Left ventricle myocardium inferior (tissue), 1 donor: ENCODE data around the gene SYT14. TPM values are rescaled to one million over a fixed set of nuclear protein-coding genes. Genes with fewer than 3 reads are reported as not detected.

ENCODE experiments used
- DNase-seq: peaks from one replicate; pipeline ENCODE4 v3.0.0-alpha.2; 2020
- H3K27ac ChIP-seq: fragments of 200-600 bp; replicated peaks from 2 replicates; pipeline ENCODE4 v1.8.0; 2021
- H3K27me3 ChIP-seq: fragments of 200-600 bp; 2 replicates; pipeline ENCODE4 v1.8.0; 2021; ENCODE audit warnings: low read depth
- H3K36me3 ChIP-seq: fragments of 200-600 bp; 2 replicates; pipeline ENCODE4 v1.8.0; 2021
- H3K4me1 ChIP-seq: fragments of 200-600 bp; 2 replicates; pipeline ENCODE4 v1.8.0; 2021
- H3K4me3 ChIP-seq: fragments of 200-600 bp; 2 replicates; pipeline ENCODE4 v1.8.0; 2021; ENCODE audit warnings: mild to moderate bottlenecking, moderate library complexity
- H3K9me3 ChIP-seq: fragments of 200-600 bp; replicated peaks from 2 replicates; pipeline ENCODE4 v1.8.0; 2021
- intact Hi-C: fragments of 100-400 bp; cut with micrococcal nuclease; formaldehyde crosslinking; loops from one replicate; pipeline ENCODE4 v1.11.0; 2022
- total RNA-seq: library from RNA; stranded (reverse); fragmentation: NEBNext Ultra II Directional; extraction: Animal tissue kit (Norgen Biotek cat#: 25700); gene quantifications from one replicate; pipeline ENCODE4 v1.2.1, GENCODE V29; 2021
- TF ChIP-seq, protein P1 (sequence below): fragments of 200-600 bp; IDR thresholded peaks from 2 replicates; pipeline ENCODE4 v1.8.0; 2021; ENCODE audit warnings: antibody characterized with exemption, mild to moderate bottlenecking, borderline replicate concordance
- donor health status: DM: no; HTN: yes; CAD: no; lungs with severe emphysema.

SYT14 gene
- total RNA-seq, 1 donor from 2014 or later, result not detected

- DNase-seq, result no peak
- no peaks in the 10 kb centered on the region for H3K36me3 ChIP-seq
- no peaks in the 10 kb centered on the region for H3K4me1 ChIP-seq
- H3K27ac ChIP-seq, result no peak overlapping the region
- TF ChIP-seq, protein P1, sequence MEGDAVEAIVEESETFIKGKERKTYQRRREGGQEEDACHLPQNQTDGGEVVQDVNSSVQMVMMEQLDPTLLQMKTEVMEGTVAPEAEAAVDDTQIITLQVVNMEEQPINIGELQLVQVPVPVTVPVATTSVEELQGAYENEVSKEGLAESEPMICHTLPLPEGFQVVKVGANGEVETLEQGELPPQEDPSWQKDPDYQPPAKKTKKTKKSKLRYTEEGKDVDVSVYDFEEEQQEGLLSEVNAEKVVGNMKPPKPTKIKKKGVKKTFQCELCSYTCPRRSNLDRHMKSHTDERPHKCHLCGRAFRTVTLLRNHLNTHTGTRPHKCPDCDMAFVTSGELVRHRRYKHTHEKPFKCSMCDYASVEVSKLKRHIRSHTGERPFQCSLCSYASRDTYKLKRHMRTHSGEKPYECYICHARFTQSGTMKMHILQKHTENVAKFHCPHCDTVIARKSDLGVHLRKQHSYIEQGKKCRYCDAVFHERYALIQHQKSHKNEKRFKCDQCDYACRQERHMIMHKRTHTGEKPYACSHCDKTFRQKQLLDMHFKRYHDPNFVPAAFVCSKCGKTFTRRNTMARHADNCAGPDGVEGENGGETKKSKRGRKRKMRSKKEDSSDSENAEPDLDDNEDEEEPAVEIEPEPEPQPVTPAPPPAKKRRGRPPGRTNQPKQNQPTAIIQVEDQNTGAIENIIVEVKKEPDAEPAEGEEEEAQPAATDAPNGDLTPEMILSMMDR, result no peak
- peaks cover 12% of the 10 kb centered on the region for H3K27me3 ChIP-seq
- no peaks in the 10 kb centered on the region for H3K9me3 ChIP-seq
- no peak overlapping the region for H3K4me3 ChIP-seq
- intact Hi-C loops, result no loop called here
These were observed 179.2 kb downstream of the SYT14 start for GRCh38 chr1:210117198-210117597.

DNA sequence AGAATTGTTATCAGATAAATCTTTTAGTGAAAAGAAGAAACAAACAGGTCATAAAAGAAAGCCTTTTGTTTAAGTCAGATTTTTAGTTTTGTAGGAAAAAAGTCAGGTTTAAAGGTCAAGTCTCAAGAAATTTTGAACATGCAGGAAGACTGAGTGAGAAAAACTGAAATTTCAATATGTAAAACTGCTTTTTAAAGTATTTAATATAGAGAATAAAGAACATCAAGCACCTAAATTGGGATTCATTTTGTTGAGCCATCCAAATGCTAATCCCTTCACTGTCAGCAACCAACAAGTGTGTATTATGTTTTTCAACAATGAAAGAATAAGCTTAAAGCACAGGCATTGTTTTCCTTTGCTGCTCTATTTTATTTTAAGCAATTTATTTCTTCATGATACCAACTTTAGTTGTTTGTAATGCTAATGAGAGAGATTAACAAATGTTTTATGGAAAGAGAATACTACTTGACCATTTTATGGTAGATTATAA is 179.7 kb downstream of the SYT14 start:
- Histone ChIP-seq H3K9me3 (no peaks in the 10 kb centered on the region), H3K27me3 (peaks cover 12% of the 10 kb centered on the region), H3K36me3 (no peaks in the 10 kb centered on the region), H3K4me3 (no peak overlapping the region), H3K4me1 (no peaks in the 10 kb centered on the region), H3K27ac (no peak overlapping the region)
- intact Hi-C loops, result no loop called here
- DNase-seq, result no peak
- TF ChIP-seq, protein P1, result no peak

DNA sequence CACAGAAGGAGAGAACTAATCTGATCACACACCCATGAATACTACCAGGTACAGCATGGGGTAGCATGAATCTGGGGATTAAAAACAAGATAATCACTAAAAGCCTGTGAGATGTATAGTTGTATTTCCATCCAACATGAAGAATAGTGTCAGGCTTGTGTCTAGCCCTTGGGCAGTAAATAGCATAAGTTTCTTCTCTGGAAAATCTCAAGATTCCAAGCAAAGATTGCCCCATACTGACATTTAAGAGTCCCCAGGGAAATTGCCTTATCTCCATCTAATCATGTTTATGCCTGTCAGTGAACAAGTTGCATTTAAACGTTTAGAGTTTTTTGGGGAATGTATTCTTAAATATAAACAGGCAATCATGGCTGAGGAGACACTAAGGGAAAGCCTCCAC is 185.4 kb downstream of the SYT14 start:
- Histone ChIP-seq H3K9me3 (no peaks in the 10 kb centered on the region), H3K27ac (no peak overlapping the region), H3K36me3 (no peaks in the 10 kb centered on the region), H3K27me3 (peaks cover 38% of the 10 kb centered on the region), H3K4me3 (no peak overlapping the region), H3K4me1 (no peaks in the 10 kb centered on the region)
- intact Hi-C loops, result no loop called here
- no peak for DNase-seq
- TF ChIP-seq, protein P1, result no peak

DNA sequence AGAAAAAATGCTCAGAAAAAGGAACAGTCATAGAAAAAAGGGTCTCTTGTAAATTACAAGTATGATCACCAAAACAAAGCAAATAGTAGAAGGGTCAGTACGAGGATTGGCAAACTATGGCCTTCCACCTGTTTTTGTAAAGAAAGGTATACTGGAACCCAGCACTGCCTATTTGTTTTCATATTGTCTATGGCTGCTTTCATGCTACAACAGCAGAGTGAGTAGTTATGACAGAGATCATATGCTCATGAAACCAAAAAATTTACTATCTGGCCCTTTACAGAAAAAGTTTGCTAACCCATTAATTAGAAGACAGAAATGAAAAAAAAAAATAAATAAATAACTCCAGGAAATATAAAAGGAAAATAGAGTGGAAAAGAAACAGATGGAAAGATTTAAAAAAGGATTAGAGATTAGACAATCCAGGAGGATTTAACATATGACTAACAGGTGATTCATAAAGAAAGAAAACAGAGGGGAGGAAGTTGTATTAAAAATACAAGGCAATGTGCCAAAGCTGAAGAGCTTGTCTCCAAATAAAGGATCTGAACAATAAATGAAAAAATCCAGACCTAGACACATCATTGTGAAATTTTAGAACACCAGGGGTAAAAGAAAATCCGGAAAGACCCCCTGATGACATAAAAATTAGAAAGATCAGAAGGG is 186.0 kb downstream of the SYT14 start:
- TF ChIP-seq, protein P1, result no peak
- Histone ChIP-seq H3K4me1 (no peaks in the 10 kb centered on the region), H3K36me3 (no peaks in the 10 kb centered on the region), H3K4me3 (no peak overlapping the region), H3K27me3 (peaks cover 37% of the 10 kb centered on the region), H3K9me3 (no peaks in the 10 kb centered on the region), H3K27ac (no peak overlapping the region)
- no peak for DNase-seq
- intact Hi-C loops, result no loop called here

DNA sequence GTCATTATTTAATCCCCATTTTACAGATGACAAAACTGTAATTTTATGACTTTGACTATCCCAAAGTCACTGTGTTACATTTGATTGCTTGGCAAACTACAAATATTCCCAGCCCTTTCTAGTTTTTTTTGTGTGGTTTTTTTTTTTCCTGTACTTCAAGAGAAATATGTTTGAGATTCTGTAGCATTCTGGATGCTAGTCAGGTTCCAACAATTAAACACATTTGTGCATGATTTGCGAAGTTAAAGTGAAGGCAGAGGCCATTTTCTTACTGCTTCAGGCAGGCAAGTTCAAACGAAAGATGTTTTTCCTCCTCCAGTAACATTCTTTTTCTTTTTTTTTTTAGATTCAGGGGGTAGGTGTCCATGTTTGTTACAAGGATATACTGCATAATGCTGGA is 186.7 kb downstream of the SYT14 start:
- Histone ChIP-seq H3K36me3 (no peaks in the 10 kb centered on the region), H3K9me3 (no peaks in the 10 kb centered on the region), H3K27me3 (peaks cover 37% of the 10 kb centered on the region), H3K27ac (no peak overlapping the region), H3K4me3 (no peak overlapping the region), H3K4me1 (no peaks in the 10 kb centered on the region)
- intact Hi-C loops, result no loop called here
- TF ChIP-seq, protein P1, result no peak
- DNase-seq, result no peak
